ENCODE data around the gene FAM53B.

DNA sequence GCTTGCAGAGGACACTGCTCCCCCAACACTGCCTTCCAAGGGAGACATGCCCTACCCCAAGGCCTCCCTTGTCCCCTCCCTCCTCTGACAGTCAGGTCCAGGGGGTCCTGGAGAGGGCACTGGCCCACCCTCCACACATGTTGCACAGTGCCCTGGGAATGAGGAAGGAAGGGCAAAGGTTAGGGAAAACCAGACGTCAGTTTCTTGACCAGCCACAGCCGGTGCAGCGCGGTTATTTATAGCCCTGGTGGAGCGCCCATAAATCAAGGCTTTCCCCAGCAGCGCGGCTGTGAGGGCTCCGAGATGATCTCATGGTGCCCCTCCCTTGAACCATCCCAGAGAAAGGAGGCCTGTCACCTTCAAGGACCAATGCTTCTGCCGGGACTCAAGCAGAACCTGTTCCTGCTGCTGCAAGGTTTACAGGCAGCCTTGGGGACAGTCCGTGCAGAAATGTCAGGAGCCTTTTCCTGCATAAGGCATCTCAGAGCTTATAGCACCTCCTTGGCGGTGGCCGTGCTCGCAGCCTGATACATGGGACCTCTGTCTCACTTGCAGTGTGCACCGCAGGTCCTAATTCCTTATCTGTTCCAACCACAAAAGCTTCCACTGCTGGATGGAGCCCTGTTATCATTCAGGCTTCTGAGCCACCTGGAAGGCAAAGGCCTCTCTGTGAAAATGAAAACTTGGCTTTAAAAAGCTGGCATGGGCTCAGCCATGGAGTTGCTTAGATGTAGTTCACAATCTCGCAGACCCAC, 155.3 kb downstream of the FAM53B start:
- TF ChIP-seq, protein P1, sequence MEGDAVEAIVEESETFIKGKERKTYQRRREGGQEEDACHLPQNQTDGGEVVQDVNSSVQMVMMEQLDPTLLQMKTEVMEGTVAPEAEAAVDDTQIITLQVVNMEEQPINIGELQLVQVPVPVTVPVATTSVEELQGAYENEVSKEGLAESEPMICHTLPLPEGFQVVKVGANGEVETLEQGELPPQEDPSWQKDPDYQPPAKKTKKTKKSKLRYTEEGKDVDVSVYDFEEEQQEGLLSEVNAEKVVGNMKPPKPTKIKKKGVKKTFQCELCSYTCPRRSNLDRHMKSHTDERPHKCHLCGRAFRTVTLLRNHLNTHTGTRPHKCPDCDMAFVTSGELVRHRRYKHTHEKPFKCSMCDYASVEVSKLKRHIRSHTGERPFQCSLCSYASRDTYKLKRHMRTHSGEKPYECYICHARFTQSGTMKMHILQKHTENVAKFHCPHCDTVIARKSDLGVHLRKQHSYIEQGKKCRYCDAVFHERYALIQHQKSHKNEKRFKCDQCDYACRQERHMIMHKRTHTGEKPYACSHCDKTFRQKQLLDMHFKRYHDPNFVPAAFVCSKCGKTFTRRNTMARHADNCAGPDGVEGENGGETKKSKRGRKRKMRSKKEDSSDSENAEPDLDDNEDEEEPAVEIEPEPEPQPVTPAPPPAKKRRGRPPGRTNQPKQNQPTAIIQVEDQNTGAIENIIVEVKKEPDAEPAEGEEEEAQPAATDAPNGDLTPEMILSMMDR (conservative IDR thresholded peaks at IDR 0.05; ENCODE audit: low read length): no peak
- no peak for TF ChIP-seq EZH2phosphoT487 (IDR thresholded peaks at IDR 0.05; ENCODE audit: borderline replicate concordance, low read depth, low read length)
